HEK293 (cell line): ENCODE results near the gene IGFBP2.

Experiments
- CTCF ChIP-seq: fragments of 450-650 bp; formaldehyde crosslinking; IDR thresholded peaks from 2 replicates; pipeline ENCODE4 v1.5.1; 2016; ENCODE audit warnings: missing biosample characterization, missing genetic modification characterization
- MEIS1 ChIP-seq: sonication (generic); formaldehyde crosslinking; IDR thresholded peaks from 2 replicates; pipeline ENCODE4 v1.8.1; 2022; ENCODE audit warnings: missing genetic modification reagents, mild to moderate bottlenecking, borderline replicate concordance
- MZF1 ChIP-seq: fragments of 450-650 bp; formaldehyde crosslinking; IDR thresholded peaks from 2 replicates; pipeline ENCODE4 v1.5.1; 2017; ENCODE audit warnings: missing biosample characterization, missing genetic modification characterization, borderline replicate concordance
- PBX3 ChIP-seq: sonication (generic); formaldehyde crosslinking; IDR thresholded peaks from 2 replicates; pipeline ENCODE4 v1.8.1; 2022; ENCODE audit warnings: mild to moderate bottlenecking, moderate library complexity, missing genetic modification reagents
- REST ChIP-seq: fragments of 450-650 bp; formaldehyde crosslinking; IDR thresholded peaks from 2 replicates; pipeline ENCODE4 v1.5.1; 2016; ENCODE audit warnings: missing biosample characterization, missing genetic modification characterization
- TRIM28 ChIP-seq: IDR thresholded peaks from 2 replicates; pipeline ENCODE4 v1.6.1; 2011; ENCODE audit warnings: low read length, control low read depth, borderline replicate concordance
- ZNF112 ChIP-seq: fragments of 450-650 bp; formaldehyde crosslinking; IDR thresholded peaks from 2 replicates; pipeline ENCODE4 v1.5.0; 2017; ENCODE audit warnings: missing biosample characterization, missing genetic modification characterization
- ZNF114 ChIP-seq: fragments of 450-650 bp; formaldehyde crosslinking; IDR thresholded peaks from 2 replicates; pipeline ENCODE4 v1.5.0; 2017; ENCODE audit warnings: missing biosample characterization, missing genetic modification characterization
- ZNF140 ChIP-seq: fragments of 450-650 bp; formaldehyde crosslinking; IDR thresholded peaks from 2 replicates; pipeline ENCODE4 v1.5.1; 2016; ENCODE audit warnings: missing biosample characterization, missing genetic modification characterization
- ZNF19 ChIP-seq: fragments of 450-650 bp; formaldehyde crosslinking; IDR thresholded peaks from 2 replicates; pipeline ENCODE4; 2016; ENCODE audit warnings: missing biosample characterization, missing genetic modification characterization, low read depth
- ZNF274 ChIP-seq, 2 experiments: fragments of 200-500 bp in 1 of 2; fragments of 450-650 bp in 1 of 2; sonication (Bioruptor generic) in 1 of 2; formaldehyde crosslinking in 1 of 2; IDR thresholded peaks; 2 replicates each; pipeline versions ENCODE4 v1.5.1 to v1.6.1; 2014 to 2016; ENCODE audit warnings: borderline replicate concordance in 1 of 2, inconsistent platforms in 1 of 2, low read length in 1 of 2, missing biosample characterization in 1 of 2, missing genetic modification characterization in 1 of 2
- ZNF426 ChIP-seq: fragments of 450-650 bp; formaldehyde crosslinking; IDR thresholded peaks from 2 replicates; pipeline ENCODE4 v1.5.1; 2017; ENCODE audit warnings: missing biosample characterization, missing genetic modification characterization, mild to moderate bottlenecking, inconsistent platforms, moderate library complexity
- ZSCAN18 ChIP-seq: fragments of 450-650 bp; formaldehyde crosslinking; IDR thresholded peaks from 2 replicates; pipeline ENCODE4 v1.5.1; 2016; ENCODE audit warnings: missing biosample characterization, missing genetic modification characterization

- TF ChIP-seq PBX3 (CRISPR knock-in tag) (no peak), CTCF (tag by site-specific recombination) (no peak), REST (tag by site-specific recombination) (no peak), ZNF140 (tag by site-specific recombination) (no peak), MEIS1 (CRISPR knock-in tag) (no peak), ZNF426 (no peak), ZNF19 (tag by site-specific recombination) (no peak), ZNF274 (IDR thresholded peaks at IDR 0.05; ENCODE audit: low read length) (no peak), ZNF274 (tag by site-specific recombination; IDR thresholded peaks at IDR 0.05; ENCODE audit: borderline replicate concordance) (no peak), ZNF114 (tag by site-specific recombination) (no peak), ZSCAN18 (tag by site-specific recombination) (no peak), TRIM28 (no peak), ZNF112 (tag by site-specific recombination) (no peak), MZF1 (tag by site-specific recombination) (no peak)
Measured at GRCh38 chr2:216700781-216701180, 67.6 kb downstream of the IGFBP2 start.
